GM10248 (cell line): ENCODE results near the gene ARHGAP26.

ENCODE experiments used
- CTCF ChIA-PET: fragments of 300-600 bp; sonication (Branson Sonifier 250); formaldehyde crosslinking; extraction: SDS; loops from one replicate; lab custom pipeline; 2021; ENCODE audit warnings: antibody characterized with exemption; lab: Yijun Ruan, JAX
- POLR2A ChIA-PET: fragments of 350-650 bp; sonication (Branson Sonifier 250); formaldehyde crosslinking; extraction: SDS; loops from one replicate; lab custom pipeline; 2020; ENCODE audit warnings: antibody characterized with exemption; lab: Yijun Ruan, JAX
- DNase-seq: peaks from one replicate; pipeline ENCODE4 v3.0.0; 2012; ENCODE audit errors: extremely low spot score
- CTCF ChIP-seq: IDR thresholded peaks from 2 replicates; pipeline ENCODE4 v1.5.1; 2012; ENCODE audit warnings: mild to moderate bottlenecking, low read depth; ENCODE audit errors: extremely low read depth, missing control alignments, control extremely low read depth

Gene ARHGAP26

GRCh38 chr5:142828797-142829535 lies 58.8 kb downstream of the ARHGAP26 start:
- ChIA-PET POLR2A (no interaction called here), CTCF (no interaction called here)
- TF ChIP-seq CTCF, result no peak
- DNase-seq, result no peak

GRCh38 chr5:142829801-142830220 lies 59.6 kb downstream of the ARHGAP26 start:
- CTCF ChIA-PET, result no interaction called here
- POLR2A ChIA-PET, result no interaction called here
- no peak for DNase-seq
- no peak for TF ChIP-seq CTCF

- TF ChIP-seq CTCF, result no peak
- ChIA-PET CTCF (no interaction called here), POLR2A (no interaction called here)
- no peak for DNase-seq
Observed at GRCh38 chr5:142830241-142831008, 60.2 kb downstream of the ARHGAP26 start.

DNA sequence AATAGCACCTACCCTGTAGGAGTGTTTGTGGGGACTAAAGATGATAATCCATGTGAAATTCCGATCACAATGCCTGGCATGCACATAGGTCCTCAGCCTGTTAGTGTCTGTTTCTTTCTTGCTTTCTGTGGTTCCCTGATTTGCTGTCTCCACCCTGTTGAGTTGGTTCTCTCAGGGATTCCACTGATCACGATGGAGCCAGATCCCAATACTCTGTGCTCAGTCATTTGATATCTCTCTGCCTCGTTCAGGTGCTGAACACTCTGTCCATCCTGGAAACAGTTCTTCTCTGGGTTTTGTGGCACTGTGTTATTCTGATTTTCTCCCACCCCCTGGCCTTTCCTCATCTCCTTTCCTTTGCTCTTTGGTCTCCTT lies 60.8 kb downstream of the ARHGAP26 start:
- CTCF ChIA-PET, result no interaction called here
- no peak for DNase-seq
- POLR2A ChIA-PET, result no interaction called here
- no peak for TF ChIP-seq CTCF

DNA sequence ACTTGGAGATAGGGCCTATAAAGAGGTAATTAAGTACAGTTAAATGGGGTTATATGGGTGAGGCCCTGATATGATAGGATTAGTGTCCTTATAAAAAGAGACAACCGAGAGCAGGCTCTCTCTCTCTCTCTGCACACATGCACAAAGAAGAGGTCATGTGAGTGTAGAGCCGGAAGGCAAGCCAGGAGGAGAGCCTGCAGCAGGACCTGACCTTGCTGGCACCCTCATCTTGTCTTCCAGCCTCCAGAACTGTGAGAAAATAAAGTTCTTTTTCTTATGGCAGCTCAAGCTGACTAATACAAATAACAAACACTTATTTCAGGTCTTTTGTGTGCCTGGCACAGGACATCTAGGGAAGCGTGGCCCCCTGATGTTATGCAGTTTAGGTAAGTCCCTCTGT lies 62.1 kb downstream of the ARHGAP26 start:
- no peak for TF ChIP-seq CTCF
- DNase-seq, result no peak
- ChIA-PET POLR2A (no interaction called here), CTCF (no interaction called here)

DNA sequence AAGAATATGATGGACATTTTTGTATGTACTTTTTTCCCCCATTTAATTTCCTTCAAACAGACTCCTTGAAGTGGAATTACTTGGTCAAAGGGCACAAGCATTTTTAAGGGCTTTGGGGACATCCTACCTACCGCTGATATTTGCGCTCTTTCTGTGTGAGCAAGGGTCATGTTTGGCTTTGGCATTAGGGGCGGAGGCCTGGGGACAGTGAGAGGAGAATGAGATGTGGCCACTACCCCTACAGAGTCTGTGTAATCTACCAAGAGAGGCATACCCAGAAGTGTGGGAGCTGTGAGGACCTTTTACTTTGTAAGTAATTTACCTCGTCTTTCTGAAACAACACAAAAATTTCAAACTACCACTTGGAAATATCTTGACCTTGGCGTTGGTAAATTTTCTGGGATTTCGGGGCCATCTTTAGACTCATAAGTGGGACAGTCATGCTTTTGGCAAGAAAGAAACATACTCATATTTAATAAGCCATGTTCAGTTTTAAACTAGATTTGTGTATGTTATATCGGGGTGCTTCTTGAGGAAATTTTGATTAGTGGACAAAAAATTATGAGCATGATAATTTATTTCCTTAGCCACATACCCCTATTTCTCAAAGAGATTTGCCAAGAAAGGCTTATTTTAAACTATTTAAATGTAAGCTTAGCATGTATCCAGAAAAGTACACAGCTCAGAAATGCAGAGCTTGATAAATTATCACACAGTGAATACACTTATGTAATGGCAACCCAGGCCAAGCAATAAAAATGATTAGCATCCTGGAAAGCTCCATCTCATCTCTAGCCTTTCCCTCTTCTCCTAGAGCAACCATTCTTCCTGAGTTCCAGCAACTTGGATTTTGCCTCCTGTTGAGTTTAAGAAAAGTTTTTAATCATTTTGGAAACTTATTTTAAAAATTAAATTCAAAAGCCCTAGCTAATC lies 63.6 kb downstream of the ARHGAP26 start:
- no peak for DNase-seq
- no peak for TF ChIP-seq CTCF
- CTCF ChIA-PET, result interaction anchor here (0.9 to 1.7 kb wide), 5 partner anchors 10 to 33 kb away, joined by 3 to 4 read pairs (median 3); no protein-coding TSS in a partner anchor
- POLR2A ChIA-PET, result no interaction called here
